8988T (cell line): ENCODE measurements around the gene CCL4.

Source experiments
- DNase-seq: peaks from one replicate; pipeline ENCODE4 v3.0.0; 2011

Gene CCL4

GRCh38 chr17:36148559-36149295, 45.1 kb downstream of the CCL4 start:
- peak; percentile 24 for DNase-seq

- DNase-seq = no peak
These were observed 45.7 kb downstream of the CCL4 start for GRCh38 chr17:36149296-36149820.

GRCh38 chr17:36151891-36152638, 48.4 kb downstream of the CCL4 start:
- DNase-seq = no peak

DNA sequence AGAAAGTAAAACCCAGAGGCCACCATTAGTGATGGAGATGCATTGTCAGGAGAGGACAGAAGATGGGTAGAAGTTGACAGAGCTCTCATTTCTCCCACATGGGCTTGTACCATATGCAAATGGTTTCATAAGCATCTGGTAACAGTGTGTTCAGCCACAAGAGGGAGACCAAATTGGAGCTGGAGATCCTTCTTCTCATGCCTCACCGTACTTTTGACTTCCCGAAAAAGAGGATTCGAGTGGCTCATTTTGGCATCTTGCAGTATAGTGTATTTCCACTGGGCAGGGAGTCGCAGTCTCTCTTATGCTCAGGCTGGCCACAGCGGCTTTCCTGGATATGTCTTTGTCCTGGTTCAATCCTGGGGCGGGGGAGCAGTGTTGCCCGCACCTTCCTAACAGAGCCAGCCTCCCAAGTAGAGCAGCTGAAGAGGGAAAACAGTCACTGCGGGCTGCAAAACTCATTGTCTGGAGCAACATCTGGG, 49.1 kb downstream of the CCL4 start:
- DNase-seq = no peak

GRCh38 chr17:36153895-36154610, 50.4 kb downstream of the CCL4 start:
- no peak for DNase-seq
